Thyroid gland (tissue), 4 donors: Measurements from ENCODE around the gene PDE6D.

Experiments used
- POLR2A ChIP-seq, 2 donors: fragments of 450-650 bp; IDR thresholded peaks; one replicate each; pipeline ENCODE4 v1.6.1; 2017; ENCODE audit warnings: antibody characterized with exemption in 2 of 2, mild to moderate bottlenecking in 2 of 2, moderate library complexity in 1 of 2
- TF ChIP-seq, protein P1 (sequence below), 6 experiments: fragments of 200-600 bp in 3 of 6; fragments of 450-650 bp in 3 of 6; sonication (generic) in 3 of 6; IDR thresholded peaks; one replicate each; pipeline ENCODE4 v1.5.1; 2016 to 2019; ENCODE audit warnings: antibody characterized with exemption in 6 of 6, mild to moderate bottlenecking in 2 of 6, inconsistent platforms in 1 of 6, moderate library complexity in 1 of 6

DNA sequence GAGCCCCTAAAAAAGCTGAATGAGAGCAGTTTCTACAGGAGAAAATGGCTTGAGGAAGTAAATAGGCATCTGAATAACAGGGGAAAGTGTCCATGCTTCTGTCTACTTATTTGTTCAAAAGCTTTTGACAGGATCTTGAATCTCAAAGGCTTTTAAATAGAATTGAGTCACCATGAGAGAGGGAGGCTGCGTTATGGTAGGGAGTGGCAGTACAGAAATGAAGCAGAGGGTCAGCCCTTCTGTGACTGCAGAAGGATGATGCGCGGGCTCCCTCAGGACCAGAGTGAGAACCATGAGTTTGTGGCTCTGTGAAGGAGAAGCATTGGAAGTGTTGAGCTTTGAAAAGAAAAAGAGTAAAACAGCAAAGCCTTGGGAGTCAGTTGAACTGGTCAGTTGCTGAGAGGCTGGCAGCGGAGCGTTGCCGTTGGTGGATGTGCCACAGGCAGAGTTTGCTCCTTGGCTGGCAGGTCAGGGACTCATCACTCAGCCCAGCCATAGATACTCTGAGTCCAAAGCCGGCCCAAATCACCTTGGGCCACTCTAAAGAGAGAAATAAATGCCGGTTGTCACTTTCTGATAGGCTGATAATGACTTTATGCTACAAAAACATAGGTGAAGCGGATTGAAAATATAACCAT is 22.5 kb upstream of the PDE6D start:
- no peak for TF ChIP-seq POLR2A (IDR thresholded peaks at IDR 0.05)
- TF ChIP-seq, protein P1, sequence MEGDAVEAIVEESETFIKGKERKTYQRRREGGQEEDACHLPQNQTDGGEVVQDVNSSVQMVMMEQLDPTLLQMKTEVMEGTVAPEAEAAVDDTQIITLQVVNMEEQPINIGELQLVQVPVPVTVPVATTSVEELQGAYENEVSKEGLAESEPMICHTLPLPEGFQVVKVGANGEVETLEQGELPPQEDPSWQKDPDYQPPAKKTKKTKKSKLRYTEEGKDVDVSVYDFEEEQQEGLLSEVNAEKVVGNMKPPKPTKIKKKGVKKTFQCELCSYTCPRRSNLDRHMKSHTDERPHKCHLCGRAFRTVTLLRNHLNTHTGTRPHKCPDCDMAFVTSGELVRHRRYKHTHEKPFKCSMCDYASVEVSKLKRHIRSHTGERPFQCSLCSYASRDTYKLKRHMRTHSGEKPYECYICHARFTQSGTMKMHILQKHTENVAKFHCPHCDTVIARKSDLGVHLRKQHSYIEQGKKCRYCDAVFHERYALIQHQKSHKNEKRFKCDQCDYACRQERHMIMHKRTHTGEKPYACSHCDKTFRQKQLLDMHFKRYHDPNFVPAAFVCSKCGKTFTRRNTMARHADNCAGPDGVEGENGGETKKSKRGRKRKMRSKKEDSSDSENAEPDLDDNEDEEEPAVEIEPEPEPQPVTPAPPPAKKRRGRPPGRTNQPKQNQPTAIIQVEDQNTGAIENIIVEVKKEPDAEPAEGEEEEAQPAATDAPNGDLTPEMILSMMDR (IDR thresholded peaks at IDR 0.05) = no peak
